ENCODE measurements around the gene ZNF764. TPM values are rescaled to one million over a fixed set of nuclear protein-coding genes. Genes with fewer than 3 reads are reported as not detected.

Gene ZNF764
- total RNA-seq, 1 donor from 2014 or later, result 19.2 TPM

- peaks cover 37% of the 10 kb centered on the region for H3K4me1 Mint-ChIP-seq
- peak overlapping the region; percentile 35 for H3K27ac Mint-ChIP-seq
- no peaks in the 10 kb centered on the region for H3K9me3 Mint-ChIP-seq
- intact Hi-C loops (cut with micrococcal nuclease), result loop anchor here (10.0 kb wide), 1 partner anchor 369 kb away; the partner anchor contains the start of gene FBXL19
- ChIA-PET CTCF (interaction anchor here (1.8 kb wide), 1 partner anchor 20 kb away, joined by 7 read pairs; the partner anchor contains the start of gene ZNF747), POLR2A (interaction anchor here (1.5 to 4.8 kb wide), 2 partner anchors 20 to 58 kb away, joined by 3 to 135 read pairs; partner anchors contain the start of gene ZNF747)
- no peak for TF ChIP-seq CTCF (IDR thresholded peaks at IDR 0.05)
- ATAC-seq (ENCODE audit: low read depth), result no peak
- H3K4me3 Mint-ChIP-seq, result peak overlapping the region; percentile 53
- H3K36me3 Mint-ChIP-seq (ENCODE audit: low read depth), result peaks cover 31% of the 10 kb centered on the region
- DNase-seq, result no peak
- H3K27me3 Mint-ChIP-seq, result no peaks in the 10 kb centered on the region
Measured at GRCh38 chr16:30555315-30556124, 2.7 kb downstream of the ZNF764 start.

GRCh38 chr16:30554557-30555314 lies 3.4 kb downstream of the ZNF764 start:
- ATAC-seq (ENCODE audit: low read depth), result no peak
- CTCF ChIA-PET, result interaction anchor here (1.8 kb wide), 1 partner anchor 19 kb away, joined by 7 read pairs; the partner anchor contains the start of gene ZNF747
- Mint-ChIP-seq H3K4me1 (peaks cover 36% of the 10 kb centered on the region), H3K27me3 (no peaks in the 10 kb centered on the region), H3K27ac (no peak overlapping the region), H3K9me3 (no peaks in the 10 kb centered on the region), H3K4me3 (no peak overlapping the region), H3K36me3 (ENCODE audit: low read depth) (peaks cover 31% of the 10 kb centered on the region)
- intact Hi-C loops (cut with micrococcal nuclease), result loop anchor here (10.0 kb wide), 1 partner anchor 370 kb away; the partner anchor contains the start of gene FBXL19
- POLR2A ChIA-PET, result interaction anchor here (0.6 to 4.8 kb wide), 3 partner anchors 20 to 206 kb away, joined by 3 to 135 read pairs (median 4); partner anchors contain the start of gene ZNF747
- no peak for DNase-seq
- no peak for TF ChIP-seq CTCF (IDR thresholded peaks at IDR 0.05)

GRCh38 chr16:30553393-30553899 lies 4.7 kb downstream of the ZNF764 start:
- peaks cover 31% of the 10 kb centered on the region for H3K36me3 Mint-ChIP-seq (ENCODE audit: low read depth)
- no peaks in the 10 kb centered on the region for H3K27me3 Mint-ChIP-seq
- H3K4me1 Mint-ChIP-seq, result peaks cover 25% of the 10 kb centered on the region
- TF ChIP-seq CTCF (IDR thresholded peaks at IDR 0.05), result no peak
- H3K27ac Mint-ChIP-seq, result no peak overlapping the region
- intact Hi-C loops (cut with micrococcal nuclease), result loop anchor here (10.0 kb wide), 1 partner anchor 371 kb away; the partner anchor contains the start of gene FBXL19
- ATAC-seq (ENCODE audit: low read depth) (no peak), DNase-seq (no peak)
- POLR2A ChIA-PET, result no interaction called here
- no peak overlapping the region for H3K4me3 Mint-ChIP-seq
- CTCF ChIA-PET, result no interaction called here
- no peaks in the 10 kb centered on the region for H3K9me3 Mint-ChIP-seq

- no peak overlapping the region for H3K27ac Mint-ChIP-seq
Measured at GRCh38 chr16:30552956-30553355, 5.2 kb downstream of the ZNF764 start.

More at GRCh38 chr16:30552956-30553355, 5.2 kb downstream of the ZNF764 start:
- ChIA-PET CTCF (no interaction called here), POLR2A (interaction anchor here (1.1 kb wide), 1 partner anchor 17 kb away, joined by 3 read pairs; no protein-coding TSS in a partner anchor)
- Mint-ChIP-seq H3K36me3 (ENCODE audit: low read depth) (peaks cover 31% of the 10 kb centered on the region), H3K9me3 (no peaks in the 10 kb centered on the region), H3K4me3 (no peak overlapping the region), H3K4me1 (peaks cover 22% of the 10 kb centered on the region), H3K27me3 (no peaks in the 10 kb centered on the region)
- no peak for ATAC-seq (ENCODE audit: low read depth)
- DNase-seq, result no peak
- intact Hi-C loops (cut with micrococcal nuclease), result loop anchor here (10.0 kb wide), 1 partner anchor 372 kb away; the partner anchor contains the start of gene FBXL19
- no peak for TF ChIP-seq CTCF (IDR thresholded peaks at IDR 0.05)

Measured in activated B cell treated with CpG ODN at 0.5 μM for 24 hours (primary cell).